HepG2 (cell line): Measurements from ENCODE around the gene PLK3. TPM values are rescaled to one million over a fixed set of nuclear protein-coding genes. Genes with fewer than 3 reads are reported as not detected.

Source experiments
- ARNT ChIP-seq: fragments of 450-650 bp; IDR thresholded peaks from 2 replicates; pipeline ENCODE4 v1.6.1; 2017
- ATF7-NPFF ChIP-seq: sonication (generic); formaldehyde crosslinking; IDR thresholded peaks from 2 replicates; pipeline ENCODE4 v1.8.1; 2023; ENCODE audit warnings: mild to moderate bottlenecking, low read depth, missing genetic modification reagents, moderate library complexity
- ATM ChIP-seq: fragments of 450-650 bp; IDR thresholded peaks from 2 replicates; pipeline ENCODE4 v1.7.1; 2017; ENCODE audit warnings: mild to moderate bottlenecking, borderline replicate concordance
- BHLHE40 ChIP-seq: IDR thresholded peaks from 2 replicates; pipeline ENCODE4 v1.6.1; 2011; ENCODE audit warnings: low read length, improper control_type of control experiment
- HNRNPUL1 ChIP-seq: fragments of 200-400 bp; formaldehyde crosslinking; IDR thresholded peaks from 2 replicates; pipeline ENCODE4 v1.6.1; 2017; ENCODE audit warnings: low read depth, mild to moderate bottlenecking, low read length, moderate library complexity
- MATR3 ChIP-seq: sonication (generic); formaldehyde crosslinking; IDR thresholded peaks from 2 replicates; pipeline ENCODE4 v1.4.0; 2020; ENCODE audit warnings: missing genetic modification reagents
- MEIS1 ChIP-seq: sonication (generic); formaldehyde crosslinking; IDR thresholded peaks from 2 replicates; pipeline ENCODE4 v1.9.0; 2021; ENCODE audit warnings: mild to moderate bottlenecking, missing genetic modification reagents, moderate library complexity, borderline replicate concordance
- MYC ChIP-seq: sonication (generic); formaldehyde crosslinking; IDR thresholded peaks from 2 replicates; pipeline ENCODE4 v1.9.0; 2021; ENCODE audit warnings: missing genetic modification reagents, borderline replicate concordance
- SPEN ChIP-seq: sonication (generic); formaldehyde crosslinking; IDR thresholded peaks from 2 replicates; pipeline ENCODE4 v1.5.1; 2020; ENCODE audit warnings: low read depth, mild to moderate bottlenecking, missing genetic modification reagents
- STAG1 ChIP-seq: sonication (generic); formaldehyde crosslinking; IDR thresholded peaks from 2 replicates; pipeline ENCODE4 v1.4.0; 2020; ENCODE audit warnings: missing genetic modification reagents
- YY1 ChIP-seq: IDR thresholded peaks from 2 replicates; pipeline ENCODE4 v1.6.1; 2011; ENCODE audit warnings: low read length, low read depth, moderate library complexity, mild to moderate bottlenecking; ENCODE audit not compliant: insufficient read depth, insufficient replicate concordance
- ZNF382 ChIP-seq: sonication (generic); formaldehyde crosslinking; IDR thresholded peaks from 2 replicates; pipeline ENCODE4 v1.5.0; 2020; ENCODE audit warnings: missing genetic modification reagents, mild to moderate bottlenecking, borderline replicate concordance
- ZNF431 ChIP-seq: sonication (generic); formaldehyde crosslinking; IDR thresholded peaks from 2 replicates; pipeline ENCODE4 v1.9.0; 2022; ENCODE audit warnings: missing genetic modification reagents, low read depth, mild to moderate bottlenecking, borderline replicate concordance
- ZNF776 ChIP-seq: sonication (generic); formaldehyde crosslinking; IDR thresholded peaks from 2 replicates; pipeline ENCODE4 v1.4.0; 2020; ENCODE audit warnings: mild to moderate bottlenecking, missing genetic modification reagents
- ZNF780A ChIP-seq: sonication (generic); formaldehyde crosslinking; IDR thresholded peaks from 2 replicates; pipeline ENCODE4 v1.8.0; 2022; ENCODE audit warnings: mild to moderate bottlenecking, missing genetic modification reagents, moderate library complexity
- polyA plus RNA-seq, 8 experiments: library from polyadenylated mRNA; depleted of rRNA in 3 of 8; stranded (reverse) in 7 of 8; unstranded in 1 of 8; fragments of >200 nt; fragmentation: Illumina TruSeq in 4 of 8; extraction: Trizol in 4 of 8; gene quantifications; 2 replicates each; pipeline versions ENCODE4 v1.2.1 to v1.2.3, GENCODE V29; 2011 to 2016; ENCODE audit warnings: low read depth in 4 of 8, missing spikeins in 1 of 8, mixed read lengths in 1 of 8; ENCODE audit not compliant: insufficient read depth in 1 of 8
- total RNA-seq, 5 experiments: library from RNA; depleted of rRNA; stranded (reverse); fragments of >200 nt; fragmentation: Illumina TruSeq; extraction: Trizol; gene quantifications; 2 replicates each; pipeline ENCODE4 v1.2.3, GENCODE V29; 2016; ENCODE audit warnings: low read depth in 1 of 5
- TF ChIP-seq, protein P1 (sequence below): sonication (generic); formaldehyde crosslinking; IDR thresholded peaks from 2 replicates; pipeline ENCODE4 v1.8.0; 2022; ENCODE audit warnings: mild to moderate bottlenecking, missing genetic modification reagents, moderate library complexity
- TF ChIP-seq, protein P2 (sequence below): sonication (generic); formaldehyde crosslinking; IDR thresholded peaks from 2 replicates; pipeline ENCODE4 v1.5.1; 2020; ENCODE audit warnings: mild to moderate bottlenecking, moderate library complexity, missing genetic modification reagents
- TF ChIP-seq, protein P3 (sequence below): sonication (generic); formaldehyde crosslinking; IDR thresholded peaks from 2 replicates; pipeline ENCODE4 v1.8.0; 2022; ENCODE audit warnings: mild to moderate bottlenecking, missing genetic modification reagents
- TF ChIP-seq, protein P4 (sequence below): sonication (generic); formaldehyde crosslinking; IDR thresholded peaks from 2 replicates; pipeline ENCODE4 v1.9.0; 2022; ENCODE audit warnings: low read depth, missing genetic modification reagents
- TF ChIP-seq, protein P5 (sequence below), 2 experiments: fragments of 450-650 bp in 1 of 2; sonication (generic) in 1 of 2; formaldehyde crosslinking; IDR thresholded peaks; 2 replicates each; pipeline versions ENCODE4 v1.5.0 to v1.8.0; 2020 to 2022; ENCODE audit warnings: mild to moderate bottlenecking in 1 of 2, missing genetic modification reagents in 1 of 2

The PLK3 gene
- total and polyA plus RNA-seq, 2 of the 13 experiments (the other 11 are each of a cell fraction or from before 2014, with no cell fraction given): 9.8 to 16.9 TPM

DNA sequence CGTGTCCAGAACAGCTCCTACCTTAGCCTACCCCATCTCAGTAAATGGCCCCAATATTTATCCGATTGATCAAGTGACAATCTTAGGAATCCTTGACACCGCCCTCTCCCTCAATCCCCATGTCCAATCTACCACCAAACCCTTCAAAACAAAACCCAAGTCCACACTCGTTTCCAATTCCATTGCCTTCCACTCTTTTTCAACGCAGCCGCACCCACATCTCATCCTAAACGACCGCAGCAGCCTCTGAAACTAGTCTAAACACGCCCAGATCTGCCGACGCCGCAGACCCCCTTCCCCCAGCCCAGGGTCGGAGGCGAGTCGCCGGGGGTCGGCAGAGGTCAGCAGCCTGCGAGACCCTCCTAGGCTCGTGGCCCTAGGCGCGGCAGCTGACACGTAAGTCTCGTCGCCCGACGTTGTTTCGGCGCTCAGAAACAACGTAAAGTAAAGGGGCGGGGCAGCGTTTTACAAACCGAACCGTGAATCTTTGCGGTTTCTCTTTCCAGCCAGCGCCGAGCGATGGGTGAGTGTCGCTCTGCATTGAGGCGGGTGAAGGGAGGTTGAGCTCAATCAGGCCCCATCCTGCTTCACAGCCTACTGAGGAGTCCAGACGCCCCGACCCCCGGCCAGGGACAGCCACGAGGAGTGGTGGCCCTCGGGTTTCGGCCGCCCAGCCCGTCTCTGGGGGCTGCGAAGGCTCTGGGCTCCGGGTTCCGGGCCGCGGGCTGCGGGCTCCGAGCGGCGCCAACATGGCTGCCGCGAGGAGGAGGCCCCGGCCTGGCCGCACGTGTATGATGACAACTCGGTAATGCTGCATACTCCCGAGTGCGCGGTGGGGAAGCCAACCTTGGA lies 24.9 kb upstream of the PLK3 start, which contains the start of gene RPS8 (continued):
- TF ChIP-seq ZNF431 (CRISPR knock-in tag): no peak
- no peak for TF ChIP-seq ZNF382 (CRISPR knock-in tag)
- no peak for TF ChIP-seq ATF7-NPFF (CRISPR knock-in tag)
- TF ChIP-seq MYC (CRISPR knock-in tag): peak; percentile 97
- TF ChIP-seq ARNT: 0 out of 2 replicates have a peak, but pooled peaks have one; percentile 77
- peak; percentile 90 for TF ChIP-seq MEIS1
- peak; percentile 98 for TF ChIP-seq SPEN (CRISPR knock-in tag)
- no peak for TF ChIP-seq MATR3 (CRISPR knock-in tag)
- TF ChIP-seq, protein P1, sequence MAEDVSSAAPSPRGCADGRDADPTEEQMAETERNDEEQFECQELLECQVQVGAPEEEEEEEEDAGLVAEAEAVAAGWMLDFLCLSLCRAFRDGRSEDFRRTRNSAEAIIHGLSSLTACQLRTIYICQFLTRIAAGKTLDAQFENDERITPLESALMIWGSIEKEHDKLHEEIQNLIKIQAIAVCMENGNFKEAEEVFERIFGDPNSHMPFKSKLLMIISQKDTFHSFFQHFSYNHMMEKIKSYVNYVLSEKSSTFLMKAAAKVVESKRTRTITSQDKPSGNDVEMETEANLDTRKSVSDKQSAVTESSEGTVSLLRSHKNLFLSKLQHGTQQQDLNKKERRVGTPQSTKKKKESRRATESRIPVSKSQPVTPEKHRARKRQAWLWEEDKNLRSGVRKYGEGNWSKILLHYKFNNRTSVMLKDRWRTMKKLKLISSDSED (CRISPR knock-in tag): no peak
- TF ChIP-seq ATM: no peak
- TF ChIP-seq, protein P2, sequence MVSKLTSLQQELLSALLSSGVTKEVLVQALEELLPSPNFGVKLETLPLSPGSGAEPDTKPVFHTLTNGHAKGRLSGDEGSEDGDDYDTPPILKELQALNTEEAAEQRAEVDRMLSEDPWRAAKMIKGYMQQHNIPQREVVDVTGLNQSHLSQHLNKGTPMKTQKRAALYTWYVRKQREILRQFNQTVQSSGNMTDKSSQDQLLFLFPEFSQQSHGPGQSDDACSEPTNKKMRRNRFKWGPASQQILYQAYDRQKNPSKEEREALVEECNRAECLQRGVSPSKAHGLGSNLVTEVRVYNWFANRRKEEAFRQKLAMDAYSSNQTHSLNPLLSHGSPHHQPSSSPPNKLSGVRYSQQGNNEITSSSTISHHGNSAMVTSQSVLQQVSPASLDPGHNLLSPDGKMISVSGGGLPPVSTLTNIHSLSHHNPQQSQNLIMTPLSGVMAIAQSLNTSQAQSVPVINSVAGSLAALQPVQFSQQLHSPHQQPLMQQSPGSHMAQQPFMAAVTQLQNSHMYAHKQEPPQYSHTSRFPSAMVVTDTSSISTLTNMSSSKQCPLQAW (CRISPR knock-in tag): peak; percentile 69; the same call in 1 of the 2 replicates
- TF ChIP-seq, protein P3, sequence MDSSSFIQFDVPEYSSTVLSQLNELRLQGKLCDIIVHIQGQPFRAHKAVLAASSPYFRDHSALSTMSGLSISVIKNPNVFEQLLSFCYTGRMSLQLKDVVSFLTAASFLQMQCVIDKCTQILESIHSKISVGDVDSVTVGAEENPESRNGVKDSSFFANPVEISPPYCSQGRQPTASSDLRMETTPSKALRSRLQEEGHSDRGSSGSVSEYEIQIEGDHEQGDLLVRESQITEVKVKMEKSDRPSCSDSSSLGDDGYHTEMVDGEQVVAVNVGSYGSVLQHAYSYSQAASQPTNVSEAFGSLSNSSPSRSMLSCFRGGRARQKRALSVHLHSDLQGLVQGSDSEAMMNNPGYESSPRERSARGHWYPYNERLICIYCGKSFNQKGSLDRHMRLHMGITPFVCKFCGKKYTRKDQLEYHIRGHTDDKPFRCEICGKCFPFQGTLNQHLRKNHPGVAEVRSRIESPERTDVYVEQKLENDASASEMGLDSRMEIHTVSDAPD (CRISPR knock-in tag): no peak
- peak; percentile 60 for TF ChIP-seq BHLHE40
- TF ChIP-seq ZNF780A (CRISPR knock-in tag): no peak
- no peak; the same call in 1 of the 2 replicates for TF ChIP-seq ZNF776
- TF ChIP-seq YY1: peak; percentile 91
- TF ChIP-seq HNRNPUL1: no peak
- no peak for TF ChIP-seq STAG1
- TF ChIP-seq, protein P4, sequence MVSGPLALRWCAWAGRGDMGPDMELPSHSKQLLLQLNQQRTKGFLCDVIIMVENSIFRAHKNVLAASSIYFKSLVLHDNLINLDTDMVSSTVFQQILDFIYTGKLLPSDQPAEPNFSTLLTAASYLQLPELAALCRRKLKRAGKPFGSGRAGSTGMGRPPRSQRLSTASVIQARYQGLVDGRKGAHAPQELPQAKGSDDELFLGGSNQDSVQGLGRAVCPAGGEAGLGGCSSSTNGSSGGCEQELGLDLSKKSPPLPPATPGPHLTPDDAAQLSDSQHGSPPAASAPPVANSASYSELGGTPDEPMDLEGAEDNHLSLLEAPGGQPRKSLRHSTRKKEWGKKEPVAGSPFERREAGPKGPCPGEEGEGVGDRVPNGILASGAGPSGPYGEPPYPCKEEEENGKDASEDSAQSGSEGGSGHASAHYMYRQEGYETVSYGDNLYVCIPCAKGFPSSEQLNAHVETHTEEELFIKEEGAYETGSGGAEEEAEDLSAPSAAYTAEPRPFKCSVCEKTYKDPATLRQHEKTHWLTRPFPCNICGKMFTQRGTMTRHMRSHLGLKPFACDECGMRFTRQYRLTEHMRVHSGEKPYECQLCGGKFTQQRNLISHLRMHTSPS (CRISPR knock-in tag): no peak
- TF ChIP-seq, protein P5, sequence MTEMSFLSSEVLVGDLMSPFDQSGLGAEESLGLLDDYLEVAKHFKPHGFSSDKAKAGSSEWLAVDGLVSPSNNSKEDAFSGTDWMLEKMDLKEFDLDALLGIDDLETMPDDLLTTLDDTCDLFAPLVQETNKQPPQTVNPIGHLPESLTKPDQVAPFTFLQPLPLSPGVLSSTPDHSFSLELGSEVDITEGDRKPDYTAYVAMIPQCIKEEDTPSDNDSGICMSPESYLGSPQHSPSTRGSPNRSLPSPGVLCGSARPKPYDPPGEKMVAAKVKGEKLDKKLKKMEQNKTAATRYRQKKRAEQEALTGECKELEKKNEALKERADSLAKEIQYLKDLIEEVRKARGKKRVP (CRISPR knock-in tag; IDR thresholded peaks at IDR 0.05): 0 out of 4 replicates have a peak, but pooled peaks of 1 of the 2 experiments have one; percentile 43
